ENCODE results near the gene FAM217A.

The FAM217A gene

GRCh38 chr6:4066029-4066755 lies 12.7 kb downstream of the FAM217A start:
- H3K9me3 ChIP-seq (ENCODE audit: control extremely low read depth in 1 of 5, control insufficient read depth in 4 of 5, insufficient read depth in 2 of 5, low read depth in 1 of 5, low read length in 4 of 5): no peaks in the 10 kb centered on the region
- DNase-seq: no peak
- H3K4me1 ChIP-seq (ENCODE audit: control extremely low read depth in 1 of 4, control insufficient read depth in 4 of 4, insufficient read depth in 4 of 4, low read length in 3 of 4): no peaks in the 10 kb centered on the region
- ChIA-PET CTCF (no interaction called here), POLR2A (no interaction called here)
- WGBS (ENCODE audit: insufficient coverage): 96% methylated on average over 5 of the region's 7 CpGs
- peaks cover 0 to 44% (median 29%) of the 10 kb centered on the region in 4 experiments for H3K36me3 ChIP-seq (ENCODE audit: control insufficient read depth in 4 of 4, insufficient read depth in 4 of 4, low read length in 3 of 4)
- no peak overlapping the region for H3K4me3 ChIP-seq (ENCODE audit: control insufficient read depth in 1 of 7, extremely low read depth in 1 of 7, insufficient read depth in 4 of 7, low read depth in 2 of 7, low read length in 6 of 7)
- no peaks in the 10 kb centered on the region for H3K27me3 ChIP-seq (replicated peaks in 2 of 5; ENCODE audit: control insufficient read depth in 4 of 5, insufficient read depth in 5 of 5, low read length in 4 of 5)
- H3K27ac ChIP-seq (ENCODE audit: insufficient read depth in 1 of 2, low read depth in 1 of 2, low read length in 2 of 2, poor library complexity in 1 of 2, severe bottlenecking in 2 of 2): no peak overlapping the region

DNA sequence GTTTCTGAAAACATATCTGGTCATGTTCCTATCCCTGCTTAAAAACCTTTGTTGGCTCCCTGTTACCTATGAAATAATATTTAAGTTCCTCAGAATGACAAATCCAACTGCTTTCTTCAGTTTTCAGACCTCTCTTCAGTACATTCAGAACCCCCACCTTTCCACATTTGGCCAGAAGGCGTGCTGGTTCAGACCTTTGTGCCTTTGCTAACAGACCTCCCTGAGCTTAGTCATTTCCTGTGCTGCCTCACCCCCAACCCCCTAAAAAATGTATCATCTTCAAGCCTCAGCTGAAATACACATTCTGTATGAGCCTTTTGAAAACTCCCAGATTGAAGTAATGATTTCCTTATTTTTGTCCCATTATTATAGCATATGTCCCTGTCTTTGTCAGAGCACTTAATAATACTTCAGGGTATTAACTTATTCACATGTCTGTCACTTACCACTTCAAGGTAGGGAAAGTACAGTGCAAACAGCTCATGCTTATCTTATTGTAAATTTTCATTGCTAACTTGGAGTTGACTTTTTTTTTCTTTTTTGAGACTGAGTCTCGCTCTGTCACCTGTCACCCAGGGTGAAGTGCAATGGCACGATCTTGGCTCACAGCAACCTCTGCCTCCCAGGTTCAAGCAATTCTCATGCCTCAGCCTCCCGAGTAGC lies 19.7 kb downstream of the FAM217A start:
- Histone ChIP-seq H3K4me3 (ENCODE audit: control insufficient read depth in 1 of 7, extremely low read depth in 1 of 7, insufficient read depth in 4 of 7, low read depth in 2 of 7, low read length in 6 of 7) (peak overlapping the region in 1 of 7 experiments; percentile 6), H3K9me3 (ENCODE audit: control extremely low read depth in 1 of 5, control insufficient read depth in 4 of 5, insufficient read depth in 2 of 5, low read depth in 1 of 5, low read length in 4 of 5) (no peaks in the 10 kb centered on the region), H3K36me3 (ENCODE audit: control insufficient read depth in 4 of 4, insufficient read depth in 4 of 4, low read length in 3 of 4) (peaks cover 19 to 70% (median 53%) of the 10 kb centered on the region in 4 experiments), H3K27ac (ENCODE audit: insufficient read depth in 1 of 2, low read depth in 1 of 2, low read length in 2 of 2, poor library complexity in 1 of 2, severe bottlenecking in 2 of 2) (peak overlapping the region; percentile 9 to 77), H3K27me3 (replicated peaks in 2 of 5; ENCODE audit: control insufficient read depth in 4 of 5, insufficient read depth in 5 of 5, low read length in 4 of 5) (no peaks in the 10 kb centered on the region), H3K4me1 (ENCODE audit: control extremely low read depth in 1 of 4, control insufficient read depth in 4 of 4, insufficient read depth in 4 of 4, low read length in 3 of 4) (peaks cover 7 to 23% (median 14%) of the 10 kb centered on the region in 4 experiments)
- ChIA-PET CTCF (interaction anchor here (1.2 to 3.6 kb wide), 5 partner anchors 20 to 151 kb away, joined by 3 to 17 read pairs (median 5); a partner anchor contains a TSS), POLR2A (no interaction called here)
- whole genome bisulfite sequencing (ENCODE audit: insufficient coverage): 0% methylated on average over 1 of the region's 4 CpGs
- DNase-seq: peak; percentile 79 to 93 (median 89)

DNA sequence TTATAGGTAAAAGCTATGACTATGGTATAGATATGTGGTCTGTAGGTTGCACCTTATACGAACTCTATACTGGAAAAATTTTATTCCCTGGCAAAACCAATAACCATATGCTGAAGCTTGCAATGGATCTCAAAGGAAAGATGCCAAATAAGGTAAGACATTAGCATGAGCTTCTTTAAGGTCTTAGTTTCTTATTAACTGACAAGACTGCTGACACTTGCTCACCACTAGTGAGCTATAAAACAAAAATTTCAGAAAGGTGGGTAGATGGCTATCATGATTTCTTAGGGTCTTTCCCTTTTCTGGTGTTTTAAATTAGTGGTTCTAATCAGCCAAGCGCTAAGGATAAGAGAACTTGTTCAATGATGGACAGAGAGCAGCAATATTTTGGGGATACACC lies 21.9 kb downstream of the FAM217A start:
- no peaks in the 10 kb centered on the region for H3K27me3 ChIP-seq (replicated peaks in 2 of 5; ENCODE audit: control insufficient read depth in 4 of 5, insufficient read depth in 5 of 5, low read length in 4 of 5)
- WGBS (ENCODE audit: insufficient coverage): 100% methylated on average over 1 of the region's 2 CpGs
- DNase-seq: no peak
- H3K27ac ChIP-seq (ENCODE audit: insufficient read depth in 1 of 2, low read depth in 1 of 2, low read length in 2 of 2, poor library complexity in 1 of 2, severe bottlenecking in 2 of 2): no peak overlapping the region
- ChIA-PET CTCF (interaction anchor here (0.9 to 3.6 kb wide), 5 partner anchors 80 to 153 kb away, joined by 3 to 17 read pairs (median 4); no protein-coding TSS in a partner anchor), POLR2A (no interaction called here)
- H3K4me1 ChIP-seq (ENCODE audit: control extremely low read depth in 1 of 4, control insufficient read depth in 4 of 4, insufficient read depth in 4 of 4, low read length in 3 of 4): peaks cover 7 to 23% (median 14%) of the 10 kb centered on the region in 4 experiments
- H3K9me3 ChIP-seq (ENCODE audit: control extremely low read depth in 1 of 5, control insufficient read depth in 4 of 5, insufficient read depth in 2 of 5, low read depth in 1 of 5, low read length in 4 of 5): no peaks in the 10 kb centered on the region
- peaks cover 23 to 71% (median 49%) of the 10 kb centered on the region in 4 experiments for H3K36me3 ChIP-seq (ENCODE audit: control insufficient read depth in 4 of 4, insufficient read depth in 4 of 4, low read length in 3 of 4)
- no peak overlapping the region for H3K4me3 ChIP-seq (ENCODE audit: control insufficient read depth in 1 of 7, extremely low read depth in 1 of 7, insufficient read depth in 4 of 7, low read depth in 2 of 7, low read length in 6 of 7)

- H3K27me3 ChIP-seq (replicated peaks in 2 of 5; ENCODE audit: control insufficient read depth in 4 of 5, insufficient read depth in 5 of 5, low read length in 4 of 5): no peaks in the 10 kb centered on the region
- no peak overlapping the region for H3K27ac ChIP-seq (ENCODE audit: insufficient read depth in 1 of 2, low read depth in 1 of 2, low read length in 2 of 2, poor library complexity in 1 of 2, severe bottlenecking in 2 of 2)
- H3K9me3 ChIP-seq (ENCODE audit: control extremely low read depth in 1 of 5, control insufficient read depth in 4 of 5, insufficient read depth in 2 of 5, low read depth in 1 of 5, low read length in 4 of 5): no peaks in the 10 kb centered on the region
- H3K4me3 ChIP-seq (ENCODE audit: control insufficient read depth in 1 of 7, extremely low read depth in 1 of 7, insufficient read depth in 4 of 7, low read depth in 2 of 7, low read length in 6 of 7): no peak overlapping the region
- H3K36me3 ChIP-seq (ENCODE audit: control insufficient read depth in 4 of 4, insufficient read depth in 4 of 4, low read length in 3 of 4): peaks cover 27 to 71% (median 48%) of the 10 kb centered on the region in 4 experiments
- peaks cover 7 to 23% (median 14%) of the 10 kb centered on the region in 4 experiments for H3K4me1 ChIP-seq (ENCODE audit: control extremely low read depth in 1 of 4, control insufficient read depth in 4 of 4, insufficient read depth in 4 of 4, low read length in 3 of 4)
- POLR2A ChIA-PET: no interaction called here
- 100% methylated on average over 2 of the region's 2 CpGs for WGBS (ENCODE audit: insufficient coverage)
- peak; percentile 46 to 67 (median 66) for DNase-seq
- CTCF ChIA-PET: interaction anchor here (0.5 to 2.2 kb wide), 11 partner anchors 10 to 103 kb away, joined by 3 to 13 read pairs (median 3); no protein-coding TSS in a partner anchor
These were observed 23.4 kb downstream of the FAM217A start for GRCh38 chr6:4055420-4056041.

DNA sequence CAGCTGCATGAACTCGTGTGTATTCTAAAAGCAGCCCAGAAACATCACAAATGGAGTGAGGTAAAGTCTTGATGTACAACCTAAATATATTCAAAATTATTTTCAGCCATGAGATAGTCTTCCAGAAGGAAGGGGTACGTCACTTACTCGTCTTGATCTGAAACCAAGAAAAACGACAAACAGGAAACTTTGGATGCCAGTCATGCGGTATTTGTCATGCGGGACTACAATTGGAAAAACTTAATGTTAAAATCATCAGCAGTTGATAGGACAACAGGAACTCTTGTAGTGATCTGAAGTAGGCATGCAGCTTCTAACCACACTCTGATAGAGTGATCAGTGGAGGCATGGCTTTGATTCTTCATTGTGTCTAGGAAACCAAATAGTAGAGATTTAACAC lies 29.7 kb downstream of the FAM217A start:
- 93% methylated on average over 4 of the region's 6 CpGs for WGBS (ENCODE audit: insufficient coverage)
- Histone ChIP-seq H3K9me3 (ENCODE audit: control extremely low read depth in 1 of 5, control insufficient read depth in 4 of 5, insufficient read depth in 2 of 5, low read depth in 1 of 5, low read length in 4 of 5) (no peaks in the 10 kb centered on the region), H3K27me3 (replicated peaks in 2 of 5; ENCODE audit: control insufficient read depth in 4 of 5, insufficient read depth in 5 of 5, low read length in 4 of 5) (no peaks in the 10 kb centered on the region), H3K4me3 (ENCODE audit: control insufficient read depth in 1 of 7, extremely low read depth in 1 of 7, insufficient read depth in 4 of 7, low read depth in 2 of 7, low read length in 6 of 7) (no peak overlapping the region), H3K4me1 (ENCODE audit: control extremely low read depth in 1 of 4, control insufficient read depth in 4 of 4, insufficient read depth in 4 of 4, low read length in 3 of 4) (no peaks in the 10 kb centered on the region), H3K27ac (ENCODE audit: insufficient read depth in 1 of 2, low read depth in 1 of 2, low read length in 2 of 2, poor library complexity in 1 of 2, severe bottlenecking in 2 of 2) (no peak overlapping the region), H3K36me3 (ENCODE audit: control insufficient read depth in 4 of 4, insufficient read depth in 4 of 4, low read length in 3 of 4) (peaks cover 18 to 83% (median 52%) of the 10 kb centered on the region in 4 experiments)
- ChIA-PET POLR2A (no interaction called here), CTCF (no interaction called here)
- no peak for DNase-seq

- POLR2A ChIA-PET: no interaction called here
- H3K36me3 ChIP-seq (ENCODE audit: control insufficient read depth in 4 of 4, insufficient read depth in 4 of 4, low read length in 3 of 4): peaks cover 26 to 85% (median 60%) of the 10 kb centered on the region in 4 experiments
These were observed 37.5 kb downstream of the FAM217A start for GRCh38 chr6:4041480-4041879.

More at GRCh38 chr6:4041480-4041879, 37.5 kb downstream of the FAM217A start:
- no peaks in the 10 kb centered on the region for H3K4me1 ChIP-seq (ENCODE audit: control extremely low read depth in 1 of 4, control insufficient read depth in 4 of 4, insufficient read depth in 4 of 4, low read length in 3 of 4)
- DNase-seq: no peak
- no peaks in the 10 kb centered on the region for H3K27me3 ChIP-seq (replicated peaks in 2 of 5; ENCODE audit: control insufficient read depth in 4 of 5, insufficient read depth in 5 of 5, low read length in 4 of 5)
- CTCF ChIA-PET: no interaction called here
- no peak overlapping the region for H3K4me3 ChIP-seq (ENCODE audit: control insufficient read depth in 1 of 7, extremely low read depth in 1 of 7, insufficient read depth in 4 of 7, low read depth in 2 of 7, low read length in 6 of 7)
- no peaks in the 10 kb centered on the region for H3K9me3 ChIP-seq (ENCODE audit: control extremely low read depth in 1 of 5, control insufficient read depth in 4 of 5, insufficient read depth in 2 of 5, low read depth in 1 of 5, low read length in 4 of 5)
- H3K27ac ChIP-seq (ENCODE audit: insufficient read depth in 1 of 2, low read depth in 1 of 2, low read length in 2 of 2, poor library complexity in 1 of 2, severe bottlenecking in 2 of 2): no peak overlapping the region
